PC-9 (cell line): Measurements from ENCODE around the gene RAC3. TPM values are rescaled to one million over a fixed set of nuclear protein-coding genes. Genes with fewer than 3 reads are reported as not detected.

Source experiments
- BruUV-seq: library from RNA; stranded (reverse); fragments of 400-500 nt; replicated peaks from 2 replicates; lab custom pipeline; 2021; lab: Mats Ljungman, UMichigan
- CTCF ChIA-PET: fragments of 300-600 bp; sonication (Branson Sonifier 250); formaldehyde crosslinking; loops from one replicate; lab custom pipeline; 2022; ENCODE audit warnings: antibody characterized with exemption; lab: Charles Lee
- POLR2A ChIA-PET: fragments of 300-600 bp; sonication (Branson Sonifier 250); formaldehyde crosslinking; loops from one replicate; lab custom pipeline; 2022; ENCODE audit warnings: antibody characterized with exemption; ENCODE audit not compliant: unreplicated experiment; lab: Charles Lee
- DNase-seq, 2 experiments: peaks; one replicate each; pipeline versions ENCODE4 v3.0.0 to v3.0.0-alpha.2; 2015 to 2022; ENCODE audit warnings: mixed read lengths in 1 of 2
- H2AFZ ChIP-seq: fragments of 200-600 bp; sonication (generic); 2 replicates; pipeline ENCODE4 v1.8.1; 2017; ENCODE audit warnings: antibody characterized with exemption
- H3F3A ChIP-seq: fragments of 200-600 bp; sonication (generic); 2 replicates; pipeline ENCODE4 v1.8.1; 2017; ENCODE audit warnings: antibody characterized with exemption, mild to moderate bottlenecking, low read depth; ENCODE audit not compliant: insufficient read depth
- H3K27ac ChIP-seq: fragments of 200-600 bp; sonication (generic); 2 replicates; pipeline ENCODE4 v1.6.1; 2016; ENCODE audit warnings: mixed run types
- H3K27me3 ChIP-seq: fragments of 200-600 bp; sonication (generic); 2 replicates; pipeline ENCODE4 v1.6.1; 2016; ENCODE audit warnings: low read depth, mixed run types; ENCODE audit not compliant: insufficient read depth
- H3K36me3 ChIP-seq: fragments of 200-600 bp; sonication (generic); 2 replicates; pipeline ENCODE4 v1.6.1; 2016; ENCODE audit warnings: low read depth, mixed run types
- H3K4me1 ChIP-seq: fragments of 200-600 bp; sonication (generic); replicated peaks from 2 replicates; pipeline ENCODE4 v1.6.1; 2016; ENCODE audit warnings: mixed run types; ENCODE audit not compliant: insufficient read depth
- H3K4me2 ChIP-seq: fragments of 200-600 bp; sonication (generic); 2 replicates; pipeline ENCODE4 v1.6.1; 2017; ENCODE audit warnings: mixed run types
- H3K4me3 ChIP-seq: fragments of 200-600 bp; sonication (generic); 2 replicates; pipeline ENCODE4 v1.6.1; 2016; ENCODE audit warnings: mixed run types
- H3K79me2 ChIP-seq: fragments of 200-600 bp; sonication (generic); 2 replicates; pipeline ENCODE4 v1.6.1; 2017; ENCODE audit warnings: low read depth, mixed run types
- H3K9me2 ChIP-seq: fragments of 200-600 bp; sonication (generic); 2 replicates; pipeline ENCODE4 v1.8.1; 2017; ENCODE audit warnings: mild to moderate bottlenecking; ENCODE audit not compliant: insufficient read depth
- H3K9me3 ChIP-seq: fragments of 200-600 bp; sonication (generic); 2 replicates; pipeline ENCODE4 v1.8.1; 2016; ENCODE audit warnings: low read depth; ENCODE audit not compliant: insufficient read depth
- H4K20me1 ChIP-seq: fragments of 200-600 bp; sonication (generic); 2 replicates; pipeline ENCODE4 v1.8.1; 2017; ENCODE audit not compliant: insufficient read depth
- EZH2 ChIP-seq: fragments of 200-600 bp; sonication (generic); IDR thresholded peaks from 2 replicates; pipeline ENCODE4 v1.8.0; 2017; ENCODE audit warnings: antibody characterized with exemption, low read depth
- intact Hi-C: fragments of 100-400 bp; cut with micrococcal nuclease; formaldehyde crosslinking; loops from one replicate; pipeline ENCODE4 v1.10.0; 2022; ENCODE audit not compliant: unreplicated experiment
- total RNA-seq: library from RNA; stranded (reverse); gene quantifications from 2 replicates; pipeline ENCODE4 v1.2.3, GENCODE V29; 2021
- TF ChIP-seq, protein P1 (sequence below): fragments of 200-600 bp; sonication (generic); conservative IDR thresholded peaks from 2 replicates; pipeline ENCODE4 v1.6.1; 2017; ENCODE audit warnings: mixed run types, antibody characterized with exemption, mild to moderate bottlenecking, moderate library complexity

The RAC3 gene
- total RNA-seq, 1 experiment from 2014 or later = 32.3 TPM

- Histone ChIP-seq H3K9me3 (no peaks in the 10 kb centered on the region), H3K9me2 (no peaks in the 10 kb centered on the region), H2AFZ (no peak overlapping the region), H3F3A (no peaks in the 10 kb centered on the region), H3K27me3 (no peaks in the 10 kb centered on the region), H3K4me3 (no peak overlapping the region), H3K27ac (no peak overlapping the region), H4K20me1 (no peaks in the 10 kb centered on the region), H3K4me2 (no peak overlapping the region), H3K36me3 (no peaks in the 10 kb centered on the region), H3K4me1 (no peaks in the 10 kb centered on the region), H3K79me2 (no peaks in the 10 kb centered on the region)
- intact Hi-C loops = no loop called here
- POLR2A ChIA-PET = interaction anchor here (0.6 to 0.7 kb wide), 5 partner anchors 196 to 660 kb away, joined by 3 to 5 read pairs (median 3); no protein-coding TSS in a partner anchor
- no peak for TF ChIP-seq EZH2
- TF ChIP-seq, protein P1, sequence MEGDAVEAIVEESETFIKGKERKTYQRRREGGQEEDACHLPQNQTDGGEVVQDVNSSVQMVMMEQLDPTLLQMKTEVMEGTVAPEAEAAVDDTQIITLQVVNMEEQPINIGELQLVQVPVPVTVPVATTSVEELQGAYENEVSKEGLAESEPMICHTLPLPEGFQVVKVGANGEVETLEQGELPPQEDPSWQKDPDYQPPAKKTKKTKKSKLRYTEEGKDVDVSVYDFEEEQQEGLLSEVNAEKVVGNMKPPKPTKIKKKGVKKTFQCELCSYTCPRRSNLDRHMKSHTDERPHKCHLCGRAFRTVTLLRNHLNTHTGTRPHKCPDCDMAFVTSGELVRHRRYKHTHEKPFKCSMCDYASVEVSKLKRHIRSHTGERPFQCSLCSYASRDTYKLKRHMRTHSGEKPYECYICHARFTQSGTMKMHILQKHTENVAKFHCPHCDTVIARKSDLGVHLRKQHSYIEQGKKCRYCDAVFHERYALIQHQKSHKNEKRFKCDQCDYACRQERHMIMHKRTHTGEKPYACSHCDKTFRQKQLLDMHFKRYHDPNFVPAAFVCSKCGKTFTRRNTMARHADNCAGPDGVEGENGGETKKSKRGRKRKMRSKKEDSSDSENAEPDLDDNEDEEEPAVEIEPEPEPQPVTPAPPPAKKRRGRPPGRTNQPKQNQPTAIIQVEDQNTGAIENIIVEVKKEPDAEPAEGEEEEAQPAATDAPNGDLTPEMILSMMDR = no peak
- no peak for DNase-seq
- BruUV-seq = no TSS peak
- CTCF ChIA-PET = interaction anchor here (1.0 kb wide), 3 partner anchors 13 to 32 kb away, joined by 3 to 4 read pairs (median 3); no protein-coding TSS in a partner anchor
These were observed 40.4 kb upstream of the RAC3 start for GRCh38 chr17:81990836-81991683.

GRCh38 chr17:81991684-81992305 lies 39.7 kb upstream of the RAC3 start:
- Histone ChIP-seq H3K4me1 (no peaks in the 10 kb centered on the region), H3K27me3 (no peaks in the 10 kb centered on the region), H3K27ac (no peak overlapping the region), H2AFZ (no peak overlapping the region), H3K4me3 (no peak overlapping the region), H3K36me3 (no peaks in the 10 kb centered on the region), H3K9me2 (no peaks in the 10 kb centered on the region), H3K79me2 (no peaks in the 10 kb centered on the region), H4K20me1 (no peaks in the 10 kb centered on the region), H3F3A (no peaks in the 10 kb centered on the region), H3K4me2 (no peak overlapping the region), H3K9me3 (no peaks in the 10 kb centered on the region)
- POLR2A ChIA-PET = interaction anchor here (0.6 to 0.7 kb wide), 8 partner anchors 11 to 661 kb away, joined by 3 to 5 read pairs (median 3); no protein-coding TSS in a partner anchor
- peak in 1 of 2 experiments; percentile 95 for DNase-seq
- CTCF ChIA-PET = interaction anchor here (0.7 to 1.0 kb wide), 4 partner anchors 12 to 32 kb away, joined by 3 to 10 read pairs (median 4); partner anchors contain the start of genes CENPX and LRRC45
- TF ChIP-seq, protein P1 = no peak
- no peak for TF ChIP-seq EZH2
- BruUV-seq = no TSS peak
- intact Hi-C loops = no loop called here

DNA sequence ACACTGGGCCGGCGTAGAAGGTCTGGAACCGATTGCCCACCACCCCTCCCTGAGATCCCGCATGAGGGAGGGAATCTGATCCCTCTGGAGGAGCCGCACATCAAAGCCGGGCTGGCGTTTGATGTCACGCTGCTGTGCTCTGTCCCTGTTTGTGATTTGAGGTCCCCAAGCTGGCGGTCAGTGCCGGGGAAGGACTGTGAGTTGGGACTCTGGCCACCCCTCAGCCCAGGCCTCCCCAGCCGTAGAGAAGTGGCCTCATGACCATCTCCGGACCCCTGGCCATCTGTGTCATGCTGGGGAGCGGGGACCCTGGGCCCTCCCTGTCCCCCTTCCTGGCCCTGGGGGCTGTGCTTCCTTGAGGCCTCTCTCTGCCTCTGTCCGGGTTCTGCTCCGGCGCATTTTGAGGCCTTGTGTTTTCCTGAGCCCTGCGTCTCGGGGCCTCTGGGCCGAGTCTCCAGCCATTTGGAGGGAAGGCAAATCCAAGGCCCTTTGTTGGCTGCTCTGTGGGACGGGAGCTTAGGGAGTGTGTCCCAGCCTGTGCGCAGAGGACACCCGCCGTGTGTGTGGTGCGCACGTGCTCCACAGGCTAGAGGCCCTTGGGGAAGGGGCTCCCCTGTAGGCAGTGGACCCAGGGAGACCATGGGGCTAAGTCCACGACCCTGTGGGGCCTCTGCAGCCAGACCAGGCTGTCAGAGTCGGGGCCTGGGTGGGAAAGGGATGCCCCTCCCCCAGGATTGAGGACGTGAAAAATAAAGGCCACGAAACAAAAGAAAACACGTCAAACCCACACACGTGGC lies 39.0 kb upstream of the RAC3 start:
- Histone ChIP-seq H2AFZ (no peak overlapping the region), H3K4me1 (no peaks in the 10 kb centered on the region), H3K36me3 (no peaks in the 10 kb centered on the region), H3K79me2 (no peaks in the 10 kb centered on the region), H3K9me3 (no peaks in the 10 kb centered on the region), H4K20me1 (no peaks in the 10 kb centered on the region), H3F3A (no peaks in the 10 kb centered on the region), H3K4me2 (no peak overlapping the region), H3K9me2 (no peaks in the 10 kb centered on the region), H3K27me3 (no peaks in the 10 kb centered on the region), H3K27ac (no peak overlapping the region), H3K4me3 (no peak overlapping the region)
- ChIA-PET POLR2A (interaction anchor here (0.6 to 0.7 kb wide), 3 partner anchors 12 to 106 kb away, joined by 3 to 5 read pairs (median 4); no protein-coding TSS in a partner anchor), CTCF (interaction anchor here (0.7 to 1.0 kb wide), 3 partner anchors 28 to 33 kb away, joined by 3 to 10 read pairs (median 4); partner anchors contain the start of genes CENPX and LRRC45)
- intact Hi-C loops = no loop called here
- no peak for TF ChIP-seq EZH2
- TF ChIP-seq, protein P1 = no peak
- no peak for DNase-seq
- BruUV-seq = no TSS peak
